Right cardiac atrium (tissue), 5 donors: ENCODE measurements around the gene GATAD2B. TPM values are rescaled to one million over a fixed set of nuclear protein-coding genes. Genes with fewer than 3 reads are reported as not detected.
A peak's percentile ranks its signal among the peaks of the same experiment; 100 is the strongest.

Source experiments
- ATAC-seq, 2 donors: fragments of 200-7000 bp; cut with Tn5 transposase; one replicate each; pipeline versions ENCODE4 v1.8.0 to v1.9.1; 2020; ENCODE audit warnings: moderate library complexity in 2 of 2, mild to moderate bottlenecking in 1 of 2
- DNase-seq, 3 donors: peaks; one replicate each; pipeline ENCODE4 v3.0.0-alpha.2; 2020
- H3K27ac ChIP-seq: one replicate; pipeline ENCODE4 v1.5.1; 2013; ENCODE audit warnings: mild to moderate bottlenecking, low read length, control low read depth, moderate library complexity
- H3K27me3 ChIP-seq: one replicate; pipeline ENCODE4 v1.6.1; 2013; ENCODE audit not compliant: control insufficient read depth, insufficient read depth
- H3K4me1 ChIP-seq: one replicate; pipeline ENCODE4 v1.6.1; 2013; ENCODE audit warnings: low read length; ENCODE audit not compliant: control insufficient read depth, insufficient read depth
- H3K4me3 ChIP-seq: one replicate; pipeline ENCODE4 v1.5.1; 2013; ENCODE audit warnings: low read length, control low read depth
- H3K9me3 ChIP-seq: one replicate; pipeline ENCODE4 v1.6.1; 2013; ENCODE audit warnings: low read length; ENCODE audit not compliant: control insufficient read depth
- WGBS: extraction: QIAGEN DNeasy Blood & Tissue Kit; methylation state at CpG from one replicate; pipeline ENCODE4 v1.1.7; 2013; 5-methylcytosine and 5-hydroxymethylcytosine counted together
- intact Hi-C, 4 donors: fragments of 100-400 bp; cut with DNase I; formaldehyde crosslinking; loops; one replicate each; pipeline versions ENCODE4 v1.11.0 to v1.14.0; 2022 to 2023
- polyA plus RNA-seq: library from polyadenylated mRNA; stranded (reverse); fragments of 200-250 nt; gene quantifications from one replicate; pipeline ENCODE4 v1.2.3, GENCODE V29; 2013
- total RNA-seq, 4 donors: library from RNA; stranded (reverse); fragmentation: NEBNext Ultra II Directional; extraction: Animal tissue kit (Norgen Biotek cat#: 25700); gene quantifications; one replicate each; pipeline ENCODE4 v1.2.1, GENCODE V29; 2021
- donor health status: healthy with polysubstance abuse.
- donor health status: DM: no; HTN: yes; CAD: no.
- donor health status: DM: no; HTN: no; CAD: no.
- donor health status: DM: no; HTN: yes; CAD: no; lungs with severe emphysema.
- donor health status: DM: yes; HTN: yes; CAD: no.

GATAD2B gene
- total and polyA plus RNA-seq, 5 donors = 7.2 to 50.1 (median 42.2) TPM

- intact Hi-C loops = no loop called here
Measured at GRCh38 chr1:153962088-153963029, 39.6 kb upstream of the GATAD2B start.

DNA sequence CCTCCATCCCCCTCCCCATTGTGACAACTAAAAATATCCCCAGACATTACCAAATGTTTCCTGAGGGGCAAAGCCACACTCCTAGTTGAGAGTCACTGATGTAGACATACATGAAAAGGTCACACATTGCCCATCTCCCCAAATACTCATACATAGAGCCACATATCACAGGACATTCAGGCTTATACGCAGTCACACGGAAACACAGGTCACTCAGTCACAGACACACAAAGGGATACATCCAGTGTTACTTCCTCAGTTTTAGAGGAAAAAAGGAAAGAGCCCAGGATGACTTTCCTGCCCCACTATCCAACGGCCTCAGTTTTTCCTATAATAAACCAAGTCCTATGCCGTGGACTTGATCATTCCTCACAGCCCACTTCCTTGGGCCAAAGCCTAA lies 38.6 kb upstream of the GATAD2B start:
- no peak for ATAC-seq
- peaks cover 12% of the 10 kb centered on the region for H3K4me1 ChIP-seq
- H3K4me3 ChIP-seq = no peak overlapping the region
- DNase-seq = no peak
- peak overlapping the region; percentile 36 for H3K27ac ChIP-seq
- no peaks in the 10 kb centered on the region for H3K27me3 ChIP-seq
- no peaks in the 10 kb centered on the region for H3K9me3 ChIP-seq
- WGBS = 65% methylated on average over 4 of the region's 4 CpGs
- intact Hi-C loops = no loop called here

More at GRCh38 chr1:153962088-153963029, 39.6 kb upstream of the GATAD2B start:
- H3K4me1 ChIP-seq = peaks cover 12% of the 10 kb centered on the region
- H3K4me3 ChIP-seq = peak overlapping the region; percentile 57
- H3K27ac ChIP-seq = peak overlapping the region; percentile 93
- H3K9me3 ChIP-seq = no peaks in the 10 kb centered on the region
- DNase-seq (peak; percentile 36 to 55 (median 50)), ATAC-seq (no peak)
- WGBS = 42% methylated on average over 16 of the region's 16 CpGs
- no peaks in the 10 kb centered on the region for H3K27me3 ChIP-seq

DNA sequence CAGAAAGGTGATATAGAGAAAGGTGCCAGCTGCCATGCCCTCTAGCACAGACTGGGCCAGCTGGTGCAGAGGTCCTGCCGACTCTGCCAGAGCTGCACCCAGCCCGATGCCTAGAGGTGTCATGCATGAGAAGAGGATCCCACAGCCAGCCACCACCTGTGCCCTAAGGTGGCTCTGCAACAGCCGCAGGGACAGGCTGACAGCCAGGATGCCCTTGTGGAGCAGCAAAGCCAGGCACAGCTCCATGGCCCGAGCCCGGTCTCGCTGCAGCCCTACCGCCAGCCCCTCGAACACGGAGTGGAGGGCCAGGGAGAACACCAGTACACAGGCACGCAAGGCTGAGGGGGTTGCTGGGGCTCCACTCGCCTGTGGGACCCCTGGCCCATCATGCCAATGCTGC lies 37.4 kb upstream of the GATAD2B start:
- WGBS = 90% methylated on average over 11 of the region's 11 CpGs
- ATAC-seq (no peak), DNase-seq (peak in 2 of 3 donors; percentile 55 to 64)
- H3K27me3 ChIP-seq = no peaks in the 10 kb centered on the region
- H3K4me3 ChIP-seq = no peak overlapping the region
- intact Hi-C loops = no loop called here
- peak overlapping the region; percentile 82 for H3K27ac ChIP-seq
- H3K4me1 ChIP-seq = peaks cover 18% of the 10 kb centered on the region
- no peaks in the 10 kb centered on the region for H3K9me3 ChIP-seq

- peak overlapping the region; percentile 82 for H3K27ac ChIP-seq
- no peaks in the 10 kb centered on the region for H3K27me3 ChIP-seq
- H3K4me3 ChIP-seq = no peak overlapping the region
- H3K4me1 ChIP-seq = peaks cover 18% of the 10 kb centered on the region
- ATAC-seq (no peak), DNase-seq (peak in 1 of 3 donors; percentile 61)
- intact Hi-C loops = no loop called here
- 37% methylated on average over 3 of the region's 3 CpGs for WGBS
- no peaks in the 10 kb centered on the region for H3K9me3 ChIP-seq
Measured at GRCh38 chr1:153959454-153959853, 36.7 kb upstream of the GATAD2B start.

GRCh38 chr1:153958961-153959260 lies 36.1 kb upstream of the GATAD2B start:
- Histone ChIP-seq H3K4me3 (no peak overlapping the region), H3K9me3 (no peaks in the 10 kb centered on the region), H3K27me3 (no peaks in the 10 kb centered on the region), H3K4me1 (peaks cover 18% of the 10 kb centered on the region), H3K27ac (peak overlapping the region; percentile 82)
- DNase-seq (peak in 1 of 3 donors; percentile 77), ATAC-seq (no peak)
- intact Hi-C loops = no loop called here
- 8% methylated on average over 4 of the region's 4 CpGs for WGBS

DNA sequence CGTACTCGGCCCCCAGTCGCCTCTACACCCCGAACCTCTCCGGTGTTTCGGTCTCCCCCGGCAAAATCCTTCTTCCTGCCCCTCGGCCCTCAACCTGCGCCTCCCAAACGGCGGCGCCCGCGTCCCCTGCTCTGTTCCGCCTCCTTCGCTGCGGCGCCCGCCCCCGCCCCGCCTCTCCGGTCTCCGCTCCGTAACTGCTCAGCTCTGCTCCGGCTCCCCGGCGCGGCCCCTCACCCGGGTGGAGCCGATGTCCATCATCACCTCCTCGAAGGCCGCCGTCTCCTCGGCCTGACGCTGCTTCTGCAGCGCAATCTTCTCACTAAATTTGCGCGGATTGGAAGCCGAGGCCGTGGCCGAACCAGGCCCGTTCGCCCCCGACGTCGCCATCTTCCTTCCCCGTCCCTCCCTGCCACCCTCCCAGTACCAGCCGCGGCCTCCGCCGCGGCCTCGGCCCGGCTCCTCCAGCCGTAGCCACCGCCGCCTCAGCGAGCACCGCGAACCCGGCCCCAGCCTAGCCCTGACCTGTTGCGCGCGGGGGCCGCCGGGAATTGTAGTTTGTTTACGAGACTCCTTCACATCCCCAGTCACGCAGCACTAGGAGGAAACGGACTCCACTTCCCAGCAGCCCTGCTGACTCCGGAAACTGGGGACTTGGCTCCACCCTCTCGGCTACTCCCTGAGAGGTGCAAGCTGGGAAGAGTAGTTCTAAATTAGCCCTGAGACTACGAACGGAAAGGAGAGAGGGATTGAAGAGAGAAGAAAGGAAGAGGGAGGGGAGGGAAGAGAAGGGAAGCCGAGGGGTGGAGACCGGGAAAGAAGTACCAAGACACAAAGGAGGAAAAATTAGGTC lies 35.6 kb upstream of the GATAD2B start, which contains the start of gene CRTC2:
Gene CRTC2, minus strand, starts transcription at position 502 of the 850 bp plus-strand sequence. Its CDS starts 115 bp downstream, at position 387.
- DNase-seq = peak; percentile 99 to 100 (median 99)
- no peaks in the 10 kb centered on the region for H3K27me3 ChIP-seq
- peak within 1 kb of the TSS; percentile 92 for H3K27ac ChIP-seq
- under 1% methylated on average over 74 of the region's 75 CpGs for WGBS
- H3K4me3 ChIP-seq = peak within 1 kb of the TSS; percentile 78
- H3K9me3 ChIP-seq = no peaks in the 10 kb centered on the region
- peak; percentile 91 to 92 for ATAC-seq
- peaks cover 18% of the 10 kb centered on the region for H3K4me1 ChIP-seq
- intact Hi-C loops = no loop called here

GRCh38 chr1:153957744-153958110 lies 35.0 kb upstream of the GATAD2B start:
- intact Hi-C loops = no loop called here

DNA sequence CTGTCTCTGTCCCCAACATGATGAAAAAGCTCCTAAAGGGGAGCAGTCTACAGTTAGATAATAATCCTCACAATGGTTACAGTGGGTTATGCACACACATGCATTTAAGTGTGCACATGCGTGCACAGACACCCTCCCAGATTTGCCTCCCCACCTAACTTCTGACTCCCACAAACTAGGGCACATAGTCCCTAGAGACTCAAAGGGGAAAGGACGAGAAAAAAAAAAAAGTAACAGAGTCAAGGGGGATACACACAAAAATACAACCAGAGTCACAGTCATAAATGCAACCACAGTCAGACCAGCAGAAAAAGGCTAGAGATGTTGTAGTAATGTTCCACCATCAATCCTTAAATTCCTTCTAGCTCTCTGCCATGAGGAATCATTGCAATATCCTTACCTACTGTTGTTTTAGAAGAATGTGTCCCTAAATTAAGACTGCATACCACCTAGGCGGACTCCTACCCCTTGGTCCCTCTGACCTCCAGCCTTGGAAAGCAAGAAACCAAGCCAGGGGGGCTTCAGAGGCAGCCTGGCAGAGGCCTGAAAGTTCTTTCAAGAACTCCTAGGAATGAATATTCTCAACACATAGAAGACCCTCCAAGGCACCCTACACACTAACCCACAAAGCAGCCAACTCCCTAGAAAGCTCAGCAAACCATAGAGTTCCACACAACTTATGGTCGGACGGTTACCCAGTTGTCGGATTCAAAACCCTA lies 34.4 kb upstream of the GATAD2B start:
- H3K27ac ChIP-seq = no peak overlapping the region
- intact Hi-C loops = no loop called here
- H3K9me3 ChIP-seq = no peaks in the 10 kb centered on the region
- 30% methylated on average over 6 of the region's 6 CpGs for WGBS
- peak overlapping the region; percentile 78 for H3K4me3 ChIP-seq
- DNase-seq (peak in 1 of 3 donors; percentile 6), ATAC-seq (no peak)
- no peaks in the 10 kb centered on the region for H3K27me3 ChIP-seq
- peaks cover 15% of the 10 kb centered on the region for H3K4me1 ChIP-seq

More at GRCh38 chr1:153957744-153958110, 35.0 kb upstream of the GATAD2B start:
- WGBS = 1% methylated on average over 13 of the region's 13 CpGs
- no peaks in the 10 kb centered on the region for H3K9me3 ChIP-seq
- H3K27me3 ChIP-seq = no peaks in the 10 kb centered on the region
- peak overlapping the region; percentile 78 for H3K4me3 ChIP-seq
- ATAC-seq (peak; percentile 0 to 7), DNase-seq (no peak)
- peaks cover 18% of the 10 kb centered on the region for H3K4me1 ChIP-seq
- H3K27ac ChIP-seq = peak overlapping the region; percentile 92

- no peak overlapping the region for H3K27ac ChIP-seq
- intact Hi-C loops = no loop called here
- ATAC-seq = no peak
- peak in 1 of 3 donors; percentile 9 for DNase-seq
- H3K4me1 ChIP-seq = peaks cover 11% of the 10 kb centered on the region
- H3K9me3 ChIP-seq = no peaks in the 10 kb centered on the region
- WGBS = 94% methylated on average over 10 of the region's 10 CpGs
- no peak overlapping the region for H3K4me3 ChIP-seq
- no peaks in the 10 kb centered on the region for H3K27me3 ChIP-seq
Measured at GRCh38 chr1:153954826-153955225, 32.1 kb upstream of the GATAD2B start.

- DNase-seq (no peak), ATAC-seq (no peak)
- intact Hi-C loops = no loop called here
- H3K4me1 ChIP-seq = peaks cover 6% of the 10 kb centered on the region
- no peak overlapping the region for H3K27ac ChIP-seq
- no peak overlapping the region for H3K4me3 ChIP-seq
- 73% methylated on average over 4 of the region's 4 CpGs for WGBS
- H3K9me3 ChIP-seq = no peaks in the 10 kb centered on the region
- no peaks in the 10 kb centered on the region for H3K27me3 ChIP-seq
Measured at GRCh38 chr1:153953859-153954365, 31.1 kb upstream of the GATAD2B start.
